D341Med (cell line): ENCODE data around the gene RNF213.
"Not testable (repeated sequence)": the region's sequence is repeated elsewhere in the genome, so short reads cannot be mapped to it uniquely, and the experiment has no call there.

Source experiments
- DNase-seq: peaks from one replicate; pipeline ENCODE4 v3.0.0; 2012; ENCODE audit warnings: low spot score

Gene RNF213

GRCh38 chr17:80320496-80320895, 59.8 kb downstream of the RNF213 start:
- no peak for DNase-seq

DNA sequence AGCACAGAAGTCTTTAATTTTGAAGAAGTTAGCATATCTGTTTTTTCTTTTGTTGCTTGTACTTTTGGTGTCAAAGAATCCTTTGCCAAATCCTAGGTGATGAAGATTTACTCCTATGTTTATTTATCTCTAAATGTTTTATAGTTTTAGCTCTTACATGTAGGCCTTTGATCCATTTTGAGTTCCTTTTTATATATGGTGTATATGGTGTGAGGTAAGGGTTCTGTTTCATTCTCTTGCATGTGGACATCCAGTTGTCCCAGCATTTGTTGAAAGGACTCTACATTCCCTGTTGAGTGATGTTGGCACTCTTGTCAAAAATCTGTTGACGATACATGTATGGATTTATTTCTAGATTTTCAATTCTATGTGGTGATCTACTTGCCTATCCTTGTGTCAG, 62.2 kb downstream of the RNF213 start:
- no peak for DNase-seq

DNA sequence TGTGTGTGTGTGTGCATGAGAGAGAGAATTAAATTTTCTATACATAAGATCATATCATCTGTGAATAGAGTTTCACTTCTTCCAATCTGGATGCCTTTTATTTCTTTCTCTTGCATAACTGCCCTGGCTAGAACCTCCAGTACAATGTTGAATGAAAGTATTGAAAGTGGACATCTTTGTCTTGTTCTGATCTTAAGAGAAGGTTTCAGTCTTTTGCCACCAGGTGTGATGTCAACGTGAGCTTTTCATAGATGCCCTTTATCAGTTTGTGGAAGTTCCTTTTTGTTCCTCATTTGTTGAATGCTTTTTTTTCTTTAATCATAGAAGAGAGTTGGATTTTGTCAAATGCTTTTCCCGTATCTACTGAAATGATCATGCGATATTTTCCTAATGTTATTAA, 63.3 kb downstream of the RNF213 start:
- DNase-seq = no peak

- DNase-seq = peak; percentile 22
Measured at GRCh38 chr17:80327518-80327917, 66.9 kb downstream of the RNF213 start.

GRCh38 chr17:80328634-80329380, 68.2 kb downstream of the RNF213 start:
- peak; percentile 22 for DNase-seq

DNA sequence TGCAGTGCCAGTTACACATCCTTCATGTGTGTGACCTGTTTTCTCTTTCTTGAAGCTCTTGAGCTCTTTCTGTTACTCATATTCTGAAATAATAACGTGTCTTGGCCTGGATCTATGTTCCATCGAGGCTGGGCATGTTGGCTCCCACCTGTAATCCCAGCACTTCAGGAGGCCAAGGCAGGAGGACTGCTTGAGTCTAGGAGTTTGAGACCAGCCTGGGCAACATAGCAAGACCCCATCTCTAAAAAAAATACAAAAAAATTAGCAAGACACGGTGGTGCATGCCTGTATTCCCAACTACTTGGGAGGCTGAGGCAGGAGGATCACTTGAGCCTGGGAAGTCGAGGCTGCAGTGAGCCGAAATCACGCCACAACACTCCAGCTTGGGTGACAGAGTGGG, 68.8 kb downstream of the RNF213 start:
- DNase-seq = not testable (repeated sequence)

GRCh38 chr17:80330276-80330675, 69.6 kb downstream of the RNF213 start:
- peak; percentile 22 for DNase-seq

DNA sequence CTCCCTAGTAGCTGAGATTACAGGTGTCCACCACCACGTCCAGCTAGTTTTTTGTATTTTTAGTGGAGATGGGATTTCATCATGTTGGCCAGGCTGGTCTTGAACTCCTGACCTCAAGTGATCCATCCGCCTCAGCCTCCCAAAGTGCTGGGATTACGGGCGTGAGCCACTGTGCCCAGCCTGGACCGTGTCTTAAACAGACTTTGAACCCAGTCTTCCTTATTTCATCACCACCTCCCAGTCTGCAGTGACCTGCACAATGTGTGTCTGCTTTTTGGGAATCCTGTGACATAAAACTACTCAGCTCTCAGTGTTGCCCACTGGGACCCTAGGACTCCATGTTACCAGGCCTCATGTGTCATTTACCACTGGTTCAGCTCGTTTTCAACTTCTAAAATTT, 70.3 kb downstream of the RNF213 start:
- not testable (repeated sequence) for DNase-seq

GRCh38 chr17:80331820-80332219, 71.2 kb downstream of the RNF213 start:
- DNase-seq = peak; percentile 17

GRCh38 chr17:80337195-80337895, 76.7 kb downstream of the RNF213 start:
- no peak for DNase-seq

DNA sequence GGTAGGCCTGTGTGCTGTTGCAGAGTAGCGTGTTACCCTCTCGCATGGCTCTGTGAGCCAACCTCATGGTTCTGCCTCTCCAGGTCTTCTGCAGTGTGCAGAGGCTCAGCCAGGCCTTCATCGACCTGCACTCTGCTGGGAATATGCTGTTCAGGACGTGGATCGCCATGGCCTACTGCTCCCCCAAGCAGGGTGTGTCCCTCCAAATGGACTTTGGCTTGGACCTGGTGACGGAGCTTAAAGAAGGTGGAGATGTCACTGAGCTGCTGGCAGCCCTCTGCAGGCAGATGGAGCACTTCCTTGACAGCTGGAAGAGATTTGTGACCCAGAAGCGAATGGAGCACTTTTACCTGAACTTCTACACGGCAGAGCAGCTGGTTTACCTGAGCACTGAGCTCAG, 78.5 kb downstream of the RNF213 start:
- DNase-seq = no peak

- no peak for DNase-seq
Measured at GRCh38 chr17:80339731-80340456, 79.2 kb downstream of the RNF213 start.

GRCh38 chr17:80345321-80345720, 84.7 kb downstream of the RNF213 start:
- DNase-seq = no peak

DNA sequence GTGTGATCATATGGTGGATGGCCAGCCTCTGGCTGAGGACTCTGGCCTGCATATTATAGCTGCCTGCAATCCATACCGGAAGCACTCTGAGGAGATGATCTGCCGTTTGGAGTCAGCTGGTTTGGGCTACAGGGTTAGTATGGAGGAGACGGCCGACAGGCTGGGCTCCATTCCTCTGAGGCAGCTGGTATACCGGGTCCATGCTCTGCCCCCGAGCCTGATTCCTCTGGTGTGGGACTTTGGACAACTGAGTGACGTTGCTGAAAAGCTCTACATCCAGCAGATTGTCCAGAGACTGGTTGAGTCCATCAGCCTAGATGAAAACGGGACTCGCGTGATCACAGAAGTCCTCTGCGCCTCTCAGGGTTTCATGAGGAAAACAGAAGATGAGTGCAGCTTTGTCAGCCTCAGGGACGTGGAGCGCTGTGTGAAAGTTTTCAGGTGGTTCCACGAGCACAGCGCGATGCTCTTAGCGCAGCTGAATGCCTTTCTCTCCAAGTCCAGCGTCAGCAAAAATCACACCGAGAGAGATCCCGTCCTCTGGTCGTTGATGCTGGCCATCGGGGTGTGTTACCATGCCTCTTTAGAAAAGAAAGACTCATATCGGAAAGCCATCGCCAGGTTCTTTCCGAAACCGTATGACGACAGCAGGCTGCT, 85.3 kb downstream of the RNF213 start:
- DNase-seq = no peak

DNA sequence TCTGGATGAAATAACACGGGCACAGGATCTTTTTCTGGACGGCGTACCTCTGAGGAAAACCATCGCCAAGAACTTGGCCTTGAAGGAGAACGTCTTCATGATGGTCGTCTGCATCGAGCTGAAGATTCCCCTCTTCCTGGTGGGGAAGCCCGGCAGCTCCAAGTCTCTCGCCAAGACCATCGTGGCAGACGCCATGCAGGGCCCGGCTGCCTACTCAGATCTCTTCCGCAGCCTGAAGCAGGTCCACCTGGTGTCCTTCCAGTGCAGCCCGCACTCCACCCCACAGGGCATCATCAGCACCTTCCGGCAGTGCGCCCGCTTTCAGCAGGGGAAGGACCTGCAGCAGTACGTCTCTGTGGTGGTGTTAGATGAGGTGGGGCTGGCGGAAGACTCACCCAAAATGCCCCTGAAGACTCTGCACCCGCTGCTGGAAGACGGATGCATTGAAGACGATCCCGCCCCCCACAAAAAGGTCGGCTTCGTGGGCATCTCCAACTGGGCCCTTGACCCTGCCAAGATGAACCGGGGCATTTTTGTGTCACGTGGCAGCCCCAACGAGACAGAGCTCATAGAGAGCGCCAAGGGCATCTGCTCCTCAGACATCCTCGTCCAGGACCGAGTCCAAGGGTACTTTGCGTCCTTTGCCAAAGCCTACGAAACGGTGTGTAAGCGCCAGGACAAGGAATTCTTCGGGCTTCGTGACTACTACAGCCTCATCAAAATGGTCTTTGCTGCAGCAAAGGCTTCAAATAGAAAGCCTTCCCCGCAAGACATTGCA, 86.0 kb downstream of the RNF213 start:
- DNase-seq = no peak

DNA sequence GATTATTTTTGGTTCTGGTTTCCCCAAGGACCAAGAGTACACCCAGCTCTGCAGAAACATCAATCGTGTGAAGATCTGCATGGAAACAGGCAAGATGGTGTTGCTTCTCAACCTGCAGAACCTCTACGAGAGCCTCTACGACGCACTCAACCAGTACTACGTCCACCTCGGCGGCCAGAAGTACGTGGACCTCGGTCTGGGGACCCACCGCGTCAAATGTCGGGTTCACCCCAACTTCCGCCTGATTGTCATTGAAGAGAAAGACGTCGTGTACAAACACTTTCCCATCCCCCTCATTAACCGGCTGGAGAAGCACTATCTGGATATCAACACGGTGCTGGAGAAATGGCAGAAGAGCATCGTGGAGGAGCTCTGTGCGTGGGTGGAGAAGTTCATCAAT, 86.9 kb downstream of the RNF213 start:
- DNase-seq = no peak

GRCh38 chr17:80347948-80348351, 87.3 kb downstream of the RNF213 start:
- no peak for DNase-seq

DNA sequence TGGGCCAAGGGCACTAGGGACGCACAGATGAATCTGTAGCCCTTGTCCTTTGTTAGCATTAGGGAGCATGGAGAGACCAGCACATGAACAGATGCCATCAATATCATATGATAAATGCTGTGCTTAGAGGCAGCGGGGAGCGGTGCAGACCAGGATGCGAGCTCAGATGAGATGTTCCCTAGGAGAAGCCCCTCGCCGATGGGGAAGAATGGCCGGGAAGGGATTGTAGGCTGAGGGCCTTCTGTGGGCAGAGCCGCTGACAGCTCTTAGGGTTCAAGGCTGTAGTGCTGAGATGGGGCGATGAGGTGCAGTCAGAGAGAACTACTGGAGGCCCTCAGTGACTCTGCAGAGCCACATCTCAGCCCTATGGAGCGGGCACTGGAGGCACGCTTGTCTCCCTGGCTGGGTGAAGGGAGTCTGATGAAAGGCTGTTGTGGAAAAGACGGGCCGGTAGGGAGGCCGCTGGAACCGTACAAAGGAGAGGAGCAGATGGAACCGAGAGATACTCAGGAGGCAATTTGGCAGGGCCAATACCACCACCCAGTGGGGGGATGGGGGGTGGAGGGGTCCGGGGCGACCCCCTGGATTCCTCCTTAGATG, 88.0 kb downstream of the RNF213 start:
- no peak for DNase-seq

GRCh38 chr17:80349151-80349651, 88.5 kb downstream of the RNF213 start:
- DNase-seq = no peak

DNA sequence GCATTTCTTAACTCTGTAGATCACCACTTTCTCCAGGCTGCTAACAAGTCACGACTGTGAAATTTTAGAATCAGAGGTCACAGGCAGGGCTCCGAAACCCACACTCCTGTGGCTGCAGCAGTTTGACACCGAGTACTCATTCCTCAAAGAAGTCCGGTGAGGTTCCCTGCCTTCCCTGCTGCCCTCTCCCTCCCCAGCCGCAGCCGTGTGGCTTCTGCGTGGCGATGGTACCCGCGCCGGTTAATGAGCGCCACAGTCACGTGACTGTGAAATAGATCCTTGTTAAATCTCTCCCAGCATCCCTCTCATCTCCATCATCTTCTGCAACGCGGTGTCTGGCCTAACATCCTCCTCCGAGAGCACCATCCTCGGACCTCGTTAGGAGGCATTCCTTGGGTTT, 89.1 kb downstream of the RNF213 start:
- no peak for DNase-seq
